ACC112 (cell line): ENCODE data around the gene IL32.
"Not testable (repeated sequence)": the region's sequence is repeated elsewhere in the genome, so short reads cannot be mapped to it uniquely, and the experiment has no call there.

Experiments used
- H2AFZ ChIP-seq: fragments of 200-600 bp; sonication (generic); one replicate; pipeline ENCODE4 v1.6.0; 2017; ENCODE audit warnings: antibody characterized with exemption, low read length; ENCODE audit not compliant: unreplicated experiment
- H3K27ac ChIP-seq: fragments of 200-600 bp; sonication (generic); 2 replicates; pipeline ENCODE4 v1.5.1; 2014; ENCODE audit warnings: low read depth, mild to moderate bottlenecking, antibody characterized with exemption, low read length, moderate library complexity
- H3K27me3 ChIP-seq: fragments of 200-600 bp; sonication (generic); 2 replicates; pipeline ENCODE4 v1.6.1; 2014; ENCODE audit warnings: mild to moderate bottlenecking, antibody characterized with exemption, low read length, moderate library complexity, mixed read lengths; ENCODE audit not compliant: insufficient read depth
- H3K36me3 ChIP-seq: fragments of 200-600 bp; sonication (generic); 2 replicates; pipeline ENCODE4 v1.6.1; 2016; ENCODE audit warnings: mild to moderate bottlenecking, antibody characterized with exemption, low read length, moderate library complexity, mixed read lengths; ENCODE audit not compliant: insufficient read depth
- H3K4me1 ChIP-seq: fragments of 200-600 bp; sonication (generic); one replicate; pipeline ENCODE4 v1.6.1; 2016; ENCODE audit warnings: low read length, mixed read lengths; ENCODE audit not compliant: insufficient read depth, unreplicated experiment, control insufficient read depth
- H3K4me3 ChIP-seq: fragments of 200-600 bp; sonication (generic); 2 replicates; pipeline ENCODE4 v1.5.1; 2014; ENCODE audit warnings: mild to moderate bottlenecking, low read depth, low read length
- H3K79me2 ChIP-seq: fragments of 200-600 bp; sonication (generic); one replicate; pipeline ENCODE4 v1.6.0; 2016; ENCODE audit warnings: low read length; ENCODE audit not compliant: control insufficient read depth, unreplicated experiment, insufficient read depth

Gene IL32

DNA sequence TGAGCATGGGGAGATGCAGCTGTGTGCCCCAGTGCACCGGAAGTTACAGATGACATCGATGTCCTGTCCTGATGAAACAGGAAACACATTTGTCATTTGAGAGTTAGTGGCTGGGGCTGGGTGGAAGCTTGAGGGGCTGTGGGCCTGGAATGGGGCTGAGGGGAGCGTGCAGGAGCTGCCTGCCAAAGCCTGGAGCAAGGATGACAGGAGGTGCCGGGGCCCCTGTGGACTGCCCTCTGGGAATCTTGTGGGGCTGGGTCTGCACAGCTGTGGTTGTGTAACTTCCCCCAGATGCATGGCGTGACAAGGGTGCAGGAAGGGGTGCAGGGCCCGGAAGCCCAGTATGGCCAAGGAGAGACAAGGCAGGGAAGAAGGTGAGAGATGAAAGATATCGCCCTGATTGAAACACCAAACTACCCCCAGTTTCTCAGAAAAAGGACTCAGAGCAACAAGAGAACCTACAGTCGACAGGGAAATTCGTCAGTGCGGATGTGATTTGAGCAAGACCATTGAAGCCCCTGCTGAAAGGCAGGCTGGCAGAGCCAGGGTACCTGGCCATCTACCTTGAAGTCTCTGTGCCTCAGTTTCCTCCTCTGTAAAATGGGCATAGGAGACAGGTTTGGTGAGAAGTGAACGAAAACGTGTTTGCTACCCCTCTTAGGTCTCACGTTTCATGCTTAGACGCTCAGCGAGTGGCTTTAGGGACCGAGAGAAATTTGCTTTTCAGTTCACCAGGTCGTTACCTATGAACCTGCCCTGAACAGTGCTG is 10.3 kb upstream of the IL32 start:
- H3K27me3 ChIP-seq = no peaks in the 10 kb centered on the region
- peaks cover 10% of the 10 kb centered on the region for H3K4me1 ChIP-seq
- H3K4me3 ChIP-seq = no peak overlapping the region
- H3K79me2 ChIP-seq = no peaks in the 10 kb centered on the region
- no peaks in the 10 kb centered on the region for H3K36me3 ChIP-seq
- H3K27ac ChIP-seq = no peak overlapping the region
- H2AFZ ChIP-seq = no peak overlapping the region

- H3K36me3 ChIP-seq, H3K27me3 ChIP-seq, H3K79me2 ChIP-seq, H3K27ac ChIP-seq, H3K4me3 ChIP-seq, H2AFZ ChIP-seq: not testable (repeated sequence)
- H3K4me1 ChIP-seq = peaks cover 10% of the 10 kb centered on the region
These were observed 9.7 kb upstream of the IL32 start for GRCh38 chr16:3055734-3056115.

- Histone ChIP-seq H2AFZ (no peak overlapping the region), H3K4me3 (no peak overlapping the region), H3K36me3 (no peaks in the 10 kb centered on the region), H3K4me1 (peaks cover 10% of the 10 kb centered on the region), H3K79me2 (no peaks in the 10 kb centered on the region), H3K27ac (no peak overlapping the region), H3K27me3 (no peaks in the 10 kb centered on the region)
These were observed 8.9 kb upstream of the IL32 start for GRCh38 chr16:3056336-3057180.

GRCh38 chr16:3057181-3058138 is 8.0 kb upstream of the IL32 start:
- H3K79me2 ChIP-seq = no peaks in the 10 kb centered on the region
- no peak overlapping the region for H3K27ac ChIP-seq
- H3K27me3 ChIP-seq = no peaks in the 10 kb centered on the region
- peaks cover 10% of the 10 kb centered on the region for H3K4me1 ChIP-seq
- H2AFZ ChIP-seq = no peak overlapping the region
- peak overlapping the region; percentile 98 for H3K4me3 ChIP-seq
- no peaks in the 10 kb centered on the region for H3K36me3 ChIP-seq

DNA sequence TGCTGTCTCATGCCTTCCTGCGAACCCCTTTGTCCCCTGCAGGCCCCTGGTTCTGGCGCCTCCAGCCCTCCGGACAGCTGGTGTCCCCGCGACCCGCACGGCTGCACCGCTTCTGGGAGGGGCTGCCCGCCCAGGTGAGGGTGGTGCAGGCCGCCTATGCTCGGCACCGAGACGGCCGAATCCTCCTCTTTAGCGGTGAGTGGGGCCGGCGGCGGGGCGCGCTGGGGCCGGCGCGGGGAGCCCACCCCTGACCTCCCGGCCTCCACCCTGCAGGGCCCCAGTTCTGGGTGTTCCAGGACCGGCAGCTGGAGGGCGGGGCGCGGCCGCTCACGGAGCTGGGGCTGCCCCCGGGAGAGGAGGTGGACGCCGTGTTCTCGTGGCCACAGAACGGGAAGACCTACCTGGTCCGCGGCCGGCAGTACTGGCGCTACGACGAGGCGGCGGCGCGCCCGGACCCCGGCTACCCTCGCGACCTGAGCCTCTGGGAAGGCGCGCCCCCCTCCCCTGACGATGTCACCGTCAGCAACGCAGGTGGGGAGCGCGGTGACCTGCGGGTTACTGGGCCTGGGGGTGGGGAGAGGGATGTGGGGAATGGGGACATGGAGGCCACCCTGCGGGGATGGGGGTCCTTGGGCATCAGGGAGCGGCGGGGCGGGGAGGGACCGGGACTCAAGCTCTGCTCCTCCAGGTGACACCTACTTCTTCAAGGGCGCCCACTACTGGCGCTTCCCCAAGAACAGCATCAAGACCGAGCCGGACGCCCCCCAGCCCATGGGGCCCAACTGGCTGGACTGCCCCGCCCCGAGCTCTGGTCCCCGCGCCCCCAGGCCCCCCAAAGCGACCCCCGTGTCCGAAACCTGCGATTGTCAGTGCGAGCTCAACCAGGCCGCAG is 7.1 kb upstream of the IL32 start:
- Histone ChIP-seq H2AFZ (peak overlapping the region; percentile 89), H3K4me1 (peaks cover 10% of the 10 kb centered on the region)

GRCh38 chr16:3059041-3059722 is 6.3 kb upstream of the IL32 start:
- Histone ChIP-seq H3K79me2 (no peaks in the 10 kb centered on the region), H3K27ac (no peak overlapping the region), H3K27me3 (no peaks in the 10 kb centered on the region), H3K4me3 (peak overlapping the region; percentile 98), H2AFZ (peak overlapping the region; percentile 89), H3K4me1 (peaks cover 10% of the 10 kb centered on the region), H3K36me3 (no peaks in the 10 kb centered on the region)

More for the DNA sequence above, 7.1 kb upstream of the IL32 start:
- H3K27me3 ChIP-seq = no peaks in the 10 kb centered on the region
- peak overlapping the region; percentile 98 for H3K4me3 ChIP-seq
- H3K36me3 ChIP-seq = no peaks in the 10 kb centered on the region
- no peaks in the 10 kb centered on the region for H3K79me2 ChIP-seq
- no peak overlapping the region for H3K27ac ChIP-seq

GRCh38 chr16:3059723-3060242 is 5.7 kb upstream of the IL32 start:
- H3K4me1 ChIP-seq = peaks cover 12% of the 10 kb centered on the region
- H3K79me2 ChIP-seq = no peaks in the 10 kb centered on the region
- no peaks in the 10 kb centered on the region for H3K27me3 ChIP-seq
- peak overlapping the region; percentile 98 for H3K4me3 ChIP-seq
- no peak overlapping the region for H3K27ac ChIP-seq
- peak overlapping the region; percentile 74 for H2AFZ ChIP-seq
- no peaks in the 10 kb centered on the region for H3K36me3 ChIP-seq

DNA sequence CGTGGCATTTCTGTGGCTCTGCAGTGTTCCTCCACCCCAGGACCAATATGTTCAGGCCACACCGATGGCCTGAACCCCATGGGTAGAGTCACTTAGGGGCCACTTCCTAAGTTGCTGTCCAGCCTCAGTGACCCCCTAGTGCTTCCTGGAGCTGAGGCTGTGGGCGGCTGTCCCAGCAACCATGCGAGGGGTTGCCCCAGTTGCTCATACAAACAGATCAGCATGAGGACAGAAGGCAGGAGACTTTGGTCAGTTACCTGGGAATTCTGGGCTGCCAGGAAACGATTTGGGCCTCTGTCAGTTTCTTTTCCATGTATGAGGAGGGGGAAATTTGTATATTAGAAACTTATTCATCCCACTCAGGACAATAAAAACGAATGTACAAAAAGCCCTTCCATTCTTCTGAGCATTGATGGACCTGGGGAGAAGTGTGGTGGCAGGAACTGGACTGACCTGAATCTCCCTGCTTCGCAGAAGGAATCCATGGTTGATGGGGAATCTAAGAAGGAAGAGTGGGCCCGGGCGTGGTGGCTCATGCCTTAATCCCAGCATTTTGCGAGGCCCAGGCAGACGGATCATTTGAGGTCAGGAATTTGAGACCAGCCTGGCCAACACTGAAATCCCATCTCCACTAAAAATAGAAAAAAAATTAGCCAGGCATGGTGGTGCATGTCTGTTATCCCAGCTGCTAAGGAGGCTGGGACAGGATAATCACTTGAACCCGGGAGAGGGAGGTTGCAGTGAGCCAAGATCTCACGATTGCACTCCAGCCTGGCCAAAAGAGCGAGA is 4.9 kb upstream of the IL32 start:
- peaks cover 19% of the 10 kb centered on the region for H3K4me1 ChIP-seq
- no peaks in the 10 kb centered on the region for H3K79me2 ChIP-seq
- H3K27ac ChIP-seq = no peak overlapping the region
- no peak overlapping the region for H3K4me3 ChIP-seq
- no peaks in the 10 kb centered on the region for H3K36me3 ChIP-seq
- H3K27me3 ChIP-seq = no peaks in the 10 kb centered on the region
- no peak overlapping the region for H2AFZ ChIP-seq

DNA sequence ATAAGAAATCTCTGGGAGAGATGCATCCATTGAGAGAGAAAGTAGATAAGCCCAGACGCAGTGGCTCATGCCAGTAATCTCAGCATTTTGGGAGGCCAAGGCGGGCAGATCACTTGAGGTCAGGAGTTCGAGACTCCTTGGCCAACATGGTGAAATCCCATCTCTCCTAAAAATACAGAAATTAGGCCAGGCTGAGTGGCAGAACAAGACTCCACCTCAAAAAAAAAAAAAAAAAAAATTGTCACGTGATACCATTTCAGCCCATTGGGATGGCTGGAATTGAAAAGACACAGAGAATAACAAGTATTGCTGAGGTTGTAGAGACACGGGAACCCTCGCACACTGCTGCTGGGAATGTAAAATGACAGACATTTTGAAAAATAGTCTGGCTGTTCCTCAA is 2.9 kb upstream of the IL32 start:
- no peaks in the 10 kb centered on the region for H3K27me3 ChIP-seq
- H3K79me2 ChIP-seq = no peaks in the 10 kb centered on the region
- H2AFZ ChIP-seq = no peak overlapping the region
- H3K4me3 ChIP-seq = no peak overlapping the region
- no peak overlapping the region for H3K27ac ChIP-seq
- no peaks in the 10 kb centered on the region for H3K36me3 ChIP-seq
- peaks cover 22% of the 10 kb centered on the region for H3K4me1 ChIP-seq
